HepG2 (cell line): Measurements from ENCODE around the gene GADD45A. TPM values are rescaled to one million over a fixed set of nuclear protein-coding genes. Genes with fewer than 3 reads are reported as not detected.

ENCODE experiments used
- ARID5B ChIP-seq: IDR thresholded peaks from 2 replicates; pipeline ENCODE4 v1.4.0; 2020; ENCODE audit warnings: mild to moderate bottlenecking, missing genetic modification reagents
- DDIT3 ChIP-seq: sonication (generic); formaldehyde crosslinking; IDR thresholded peaks from 2 replicates; pipeline ENCODE4 v1.4.0; 2020; ENCODE audit warnings: mild to moderate bottlenecking, missing genetic modification reagents
- EEA1 ChIP-seq: sonication (generic); formaldehyde crosslinking; IDR thresholded peaks from 2 replicates; pipeline ENCODE4 v1.5.1; 2020; ENCODE audit warnings: mild to moderate bottlenecking, missing genetic modification reagents, borderline replicate concordance
- HDAC2 ChIP-seq: sonication (generic); formaldehyde crosslinking; IDR thresholded peaks from 2 replicates; pipeline ENCODE4 v1.4.0; 2020; ENCODE audit warnings: missing genetic modification reagents
- KAT7 ChIP-seq: IDR thresholded peaks from 2 replicates; pipeline ENCODE4 v1.6.1; 2018; ENCODE audit warnings: borderline replicate concordance, missing compliant biosample characterization
- KAT8 ChIP-seq: IDR thresholded peaks from 2 replicates; pipeline ENCODE4 v1.6.1; 2016; ENCODE audit warnings: missing genetic modification reagents, missing compliant biosample characterization
- PAXIP1 ChIP-seq: sonication (generic); formaldehyde crosslinking; conservative IDR thresholded peaks from 2 replicates; pipeline ENCODE4 v1.4.0; 2020; ENCODE audit warnings: mild to moderate bottlenecking, missing genetic modification reagents, moderate library complexity
- POGZ ChIP-seq: sonication (generic); formaldehyde crosslinking; IDR thresholded peaks from 2 replicates; pipeline ENCODE4 v1.4.0; 2020; ENCODE audit warnings: mild to moderate bottlenecking, missing genetic modification reagents
- RBFOX2 ChIP-seq: fragments of 200-400 bp; formaldehyde crosslinking; IDR thresholded peaks from 2 replicates; pipeline ENCODE4 v1.6.1; 2017; ENCODE audit warnings: low read depth, mild to moderate bottlenecking, low read length
- RXRB ChIP-seq: IDR thresholded peaks from 2 replicates; pipeline ENCODE4 v1.6.1; 2016; ENCODE audit warnings: borderline replicate concordance, missing genetic modification reagents, missing compliant biosample characterization
- TAF1 ChIP-seq: sonication (generic); formaldehyde crosslinking; IDR thresholded peaks from 2 replicates; pipeline ENCODE4 v1.4.0; 2020; ENCODE audit warnings: missing genetic modification reagents
- TFAP4 ChIP-seq: sonication (generic); IDR thresholded peaks from 2 replicates; pipeline ENCODE4 v1.6.1; 2016; ENCODE audit warnings: low read depth, borderline replicate concordance
- WIZ ChIP-seq: sonication (generic); formaldehyde crosslinking; IDR thresholded peaks from 2 replicates; pipeline ENCODE4 v1.5.1; 2020; ENCODE audit warnings: mild to moderate bottlenecking, missing genetic modification reagents
- ZBTB7B ChIP-seq: sonication (generic); formaldehyde crosslinking; IDR thresholded peaks from 2 replicates; pipeline ENCODE4 v1.4.0; 2020; ENCODE audit warnings: missing genetic modification reagents
- ZHX1 ChIP-seq: sonication (generic); formaldehyde crosslinking; IDR thresholded peaks from 2 replicates; pipeline ENCODE4 v1.8.1; 2022; ENCODE audit warnings: low read depth, mild to moderate bottlenecking, missing genetic modification reagents
- ZNF138 ChIP-seq: sonication (generic); formaldehyde crosslinking; IDR thresholded peaks from 2 replicates; pipeline ENCODE4 v1.5.0; 2020; ENCODE audit warnings: mild to moderate bottlenecking, low read depth, missing genetic modification reagents
- ZSCAN31 ChIP-seq: sonication (generic); formaldehyde crosslinking; IDR thresholded peaks from 2 replicates; pipeline ENCODE4 v1.5.0; 2020; ENCODE audit warnings: low read depth, mild to moderate bottlenecking, missing genetic modification reagents
- polyA plus RNA-seq, 8 experiments: library from polyadenylated mRNA; depleted of rRNA in 3 of 8; stranded (reverse) in 7 of 8; unstranded in 1 of 8; fragments of >200 nt; fragmentation: Illumina TruSeq in 4 of 8; extraction: Trizol in 4 of 8; gene quantifications; 2 replicates each; pipeline versions ENCODE4 v1.2.1 to v1.2.3, GENCODE V29; 2011 to 2016; ENCODE audit warnings: low read depth in 4 of 8, missing spikeins in 1 of 8, mixed read lengths in 1 of 8; ENCODE audit not compliant: insufficient read depth in 1 of 8
- total RNA-seq, 5 experiments: library from RNA; depleted of rRNA; stranded (reverse); fragments of >200 nt; fragmentation: Illumina TruSeq; extraction: Trizol; gene quantifications; 2 replicates each; pipeline ENCODE4 v1.2.3, GENCODE V29; 2016; ENCODE audit warnings: low read depth in 1 of 5

Gene GADD45A
- total and polyA plus RNA-seq, 2 of the 13 experiments (the other 11 are each of a cell fraction or from before 2014, with no cell fraction given): 33.2 to 46.2 TPM

- TF ChIP-seq ARID5B (peak; percentile 37; the same call in 1 of the 2 replicates), KAT7 (CRISPR knock-in tag) (peak; percentile 72), ZNF138 (CRISPR knock-in tag) (no peak), DDIT3 (CRISPR knock-in tag) (no peak), RBFOX2 (no peak), POGZ (no peak), WIZ (CRISPR knock-in tag) (peak; percentile 35; the same call in 1 of the 2 replicates), ZSCAN31 (CRISPR knock-in tag) (no peak), HDAC2 (CRISPR knock-in tag) (0 out of 2 replicates have a peak, but pooled peaks have one; percentile 22), ZHX1 (CRISPR knock-in tag) (0 out of 2 replicates have a peak, but pooled peaks have one; percentile 33), EEA1 (CRISPR knock-in tag) (no peak), TFAP4 (peak; percentile 54; the same call in 1 of the 2 replicates), KAT8 (CRISPR knock-in tag) (peak; percentile 52; the same call in 1 of the 2 replicates), TAF1 (CRISPR knock-in tag) (peak; percentile 46), ZBTB7B (CRISPR knock-in tag) (no peak), RXRB (CRISPR knock-in tag) (0 out of 2 replicates have a peak, but pooled peaks have one; percentile 18), PAXIP1 (CRISPR knock-in tag) (peak; percentile 37; the same call in 1 of the 2 replicates)
Observed at GRCh38 chr1:67735806-67736627, 51.0 kb downstream of the GADD45A start (continued).
